ENCODE results near the gene NIN. TPM values are rescaled to one million over a fixed set of nuclear protein-coding genes. Genes with fewer than 3 reads are reported as not detected.

Gene NIN
- total and polyA plus RNA-seq, 2 of the 4 experiments (the other 2 are of a cell fraction): 15.2 to 98.4 TPM

DNA sequence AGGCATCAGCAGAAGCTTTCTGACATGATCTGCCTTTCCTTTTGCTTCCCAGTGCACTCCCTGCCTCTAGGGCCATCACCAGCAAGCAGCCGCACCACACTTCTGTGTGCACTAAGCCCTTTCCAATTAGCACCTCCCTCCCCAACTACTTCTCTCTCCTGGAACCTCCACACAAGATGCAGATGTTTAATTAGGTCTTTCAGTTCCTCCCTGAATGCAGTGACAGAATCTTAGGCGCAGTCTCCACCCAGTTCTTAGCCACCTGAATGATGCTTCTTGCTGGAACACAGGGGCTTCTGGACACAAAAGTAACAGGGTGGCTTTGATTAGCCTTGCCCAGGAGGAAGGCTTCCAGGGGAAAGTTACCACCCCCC lies 32.9 kb downstream of the NIN start:
- POLR2A ChIA-PET (ENCODE audit: unreplicated experiment): no interaction called here

More for the DNA sequence above, 32.9 kb downstream of the NIN start:
- Histone ChIP-seq H2BK5ac (ENCODE audit: low read depth, low read length, poor library complexity, severe bottlenecking) (no peak overlapping the region), H4K91ac (ENCODE audit: insufficient read depth, low read depth, low read length) (no peak overlapping the region), H3K4me3 (ENCODE audit: insufficient read depth, low read depth, low read length) (no peak overlapping the region), H2AK9ac (replicated peaks; ENCODE audit: low read depth, low read length, poor library complexity) (no peak overlapping the region), H3K79me1 (ENCODE audit: low read depth in 1 of 2, low read length in 2 of 2) (peaks cover 25 to 76% of the 10 kb centered on the region in 2 experiments), H3K23ac (ENCODE audit: low read depth, low read length) (no peak overlapping the region), H2AFZ (replicated peaks; ENCODE audit: low read length, poor library complexity) (no peak overlapping the region), H3K4ac (ENCODE audit: low read depth, low read length) (no peak overlapping the region), H2BK15ac (ENCODE audit: low read depth, low read length) (no peak overlapping the region), H2BK20ac (ENCODE audit: low read depth, low read length) (no peak overlapping the region), H3K56ac (ENCODE audit: extremely low read depth, insufficient read depth, low read length) (no peak overlapping the region), H4K8ac (ENCODE audit: low read depth in 2 of 2, low read length in 2 of 2) (no peak overlapping the region), H4K20me1 (ENCODE audit: insufficient read depth, low read length) (peaks cover 8% of the 10 kb centered on the region; the same call in 1 of the 2 replicates), H3K27me3 (ENCODE audit: control insufficient read depth, insufficient read depth, low read length) (no peaks in the 10 kb centered on the region), H3K9ac (ENCODE audit: low read depth, low read length) (no peak overlapping the region), H3K18ac (ENCODE audit: low read depth, low read length) (no peak overlapping the region), H3K4me1 (ENCODE audit: control insufficient read depth, insufficient read depth, low read length) (peaks cover 23% of the 10 kb centered on the region), H3K9me3 (ENCODE audit: control insufficient read depth, insufficient read depth, low read length) (no peaks in the 10 kb centered on the region), H3K14ac (replicated peaks; ENCODE audit: low read depth, low read length) (no peak overlapping the region), H3K4me2 (ENCODE audit: low read depth, low read length) (no peak overlapping the region), H3K9me1 (ENCODE audit: insufficient read depth, low read length) (peaks cover 14% of the 10 kb centered on the region), H4K5ac (ENCODE audit: low read depth, low read length) (no peak overlapping the region), H3K27ac (ENCODE audit: insufficient read depth, low read length) (no peak overlapping the region), H2AK5ac (ENCODE audit: low read depth, low read length) (peak overlapping the region; percentile 3; the same call in 1 of the 2 replicates), H3K36me3 (ENCODE audit: control insufficient read depth, insufficient read depth, low read length) (no peaks in the 10 kb centered on the region; the same call in 1 of the 2 replicates), H2BK120ac (ENCODE audit: low read depth, low read length) (no peak overlapping the region)
- no TSS peak for BruUV-seq (replicated peaks)
- no peak for ATAC-seq (ENCODE audit: low read depth)
- no CpG with 5 or more reads among the region's 2 CpGs for WGBS, 2 experiments (ENCODE audit: extremely low coverage in 2 of 2, insufficient read length in 1 of 2)
- dilution Hi-C loops (cut with HindIII; ENCODE audit: low sequenced_read_pairs, unreplicated experiment): no loop called here
- intact Hi-C loops (cut with micrococcal nuclease): no loop called here
- TF ChIP-seq, protein P1, sequence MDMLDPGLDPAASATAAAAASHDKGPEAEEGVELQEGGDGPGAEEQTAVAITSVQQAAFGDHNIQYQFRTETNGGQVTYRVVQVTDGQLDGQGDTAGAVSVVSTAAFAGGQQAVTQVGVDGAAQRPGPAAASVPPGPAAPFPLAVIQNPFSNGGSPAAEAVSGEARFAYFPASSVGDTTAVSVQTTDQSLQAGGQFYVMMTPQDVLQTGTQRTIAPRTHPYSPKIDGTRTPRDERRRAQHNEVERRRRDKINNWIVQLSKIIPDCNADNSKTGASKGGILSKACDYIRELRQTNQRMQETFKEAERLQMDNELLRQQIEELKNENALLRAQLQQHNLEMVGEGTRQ (IDR thresholded peaks at IDR 0.05; ENCODE audit: low read depth, low read length): no peak
- no peak for TF ChIP-seq NFE2L2 (IDR thresholded peaks at IDR 0.05; ENCODE audit: low read depth, low read length)
- TF ChIP-seq, protein P2, sequence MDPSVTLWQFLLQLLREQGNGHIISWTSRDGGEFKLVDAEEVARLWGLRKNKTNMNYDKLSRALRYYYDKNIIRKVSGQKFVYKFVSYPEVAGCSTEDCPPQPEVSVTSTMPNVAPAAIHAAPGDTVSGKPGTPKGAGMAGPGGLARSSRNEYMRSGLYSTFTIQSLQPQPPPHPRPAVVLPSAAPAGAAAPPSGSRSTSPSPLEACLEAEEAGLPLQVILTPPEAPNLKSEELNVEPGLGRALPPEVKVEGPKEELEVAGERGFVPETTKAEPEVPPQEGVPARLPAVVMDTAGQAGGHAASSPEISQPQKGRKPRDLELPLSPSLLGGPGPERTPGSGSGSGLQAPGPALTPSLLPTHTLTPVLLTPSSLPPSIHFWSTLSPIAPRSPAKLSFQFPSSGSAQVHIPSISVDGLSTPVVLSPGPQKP (IDR thresholded peaks at IDR 0.05; ENCODE audit: borderline replicate concordance, low read depth, low read length): no peak
- no peak for TF ChIP-seq MAFK (IDR thresholded peaks at IDR 0.05; ENCODE audit: low read depth, low read length)
- TF ChIP-seq, protein P3, sequence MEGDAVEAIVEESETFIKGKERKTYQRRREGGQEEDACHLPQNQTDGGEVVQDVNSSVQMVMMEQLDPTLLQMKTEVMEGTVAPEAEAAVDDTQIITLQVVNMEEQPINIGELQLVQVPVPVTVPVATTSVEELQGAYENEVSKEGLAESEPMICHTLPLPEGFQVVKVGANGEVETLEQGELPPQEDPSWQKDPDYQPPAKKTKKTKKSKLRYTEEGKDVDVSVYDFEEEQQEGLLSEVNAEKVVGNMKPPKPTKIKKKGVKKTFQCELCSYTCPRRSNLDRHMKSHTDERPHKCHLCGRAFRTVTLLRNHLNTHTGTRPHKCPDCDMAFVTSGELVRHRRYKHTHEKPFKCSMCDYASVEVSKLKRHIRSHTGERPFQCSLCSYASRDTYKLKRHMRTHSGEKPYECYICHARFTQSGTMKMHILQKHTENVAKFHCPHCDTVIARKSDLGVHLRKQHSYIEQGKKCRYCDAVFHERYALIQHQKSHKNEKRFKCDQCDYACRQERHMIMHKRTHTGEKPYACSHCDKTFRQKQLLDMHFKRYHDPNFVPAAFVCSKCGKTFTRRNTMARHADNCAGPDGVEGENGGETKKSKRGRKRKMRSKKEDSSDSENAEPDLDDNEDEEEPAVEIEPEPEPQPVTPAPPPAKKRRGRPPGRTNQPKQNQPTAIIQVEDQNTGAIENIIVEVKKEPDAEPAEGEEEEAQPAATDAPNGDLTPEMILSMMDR (conservative IDR thresholded peaks at IDR 0.05; ENCODE audit: low read depth, low read length): no peak
- no peak for TF ChIP-seq CEBPB (IDR thresholded peaks at IDR 0.05; ENCODE audit: low read depth, low read length)
- no peak for TF ChIP-seq SMC3 (IDR thresholded peaks at IDR 0.05; ENCODE audit: low read depth, low read length)
- TF ChIP-seq BHLHE40 (IDR thresholded peaks at IDR 0.05; ENCODE audit: low read depth, low read length): no peak
- TF ChIP-seq RFX5 (IDR thresholded peaks at IDR 0.05; ENCODE audit: low read depth, low read length): no peak
- TF ChIP-seq CHD1 (IDR thresholded peaks at IDR 0.05; ENCODE audit: low read depth, low read length): no peak
- TF ChIP-seq MAZ (IDR thresholded peaks at IDR 0.05; ENCODE audit: borderline replicate concordance, low read depth, low read length): no peak
- TF ChIP-seq FOS (IDR thresholded peaks at IDR 0.05; ENCODE audit: low read depth, low read length): no peak
- TF ChIP-seq POLR2A (IDR thresholded peaks at IDR 0.05; ENCODE audit: low read depth, low read length): no peak
- TF ChIP-seq RAD21 (IDR thresholded peaks at IDR 0.05; ENCODE audit: low read length): no peak
- no peak for TF ChIP-seq MXI1 (IDR thresholded peaks at IDR 0.05; ENCODE audit: borderline replicate concordance, low read depth, low read length)
- TF ChIP-seq RCOR1 (IDR thresholded peaks at IDR 0.05; ENCODE audit: insufficient replicate concordance, low read length): no peak
- in situ Hi-C loops (cut with MboI; ENCODE audit: low sequenced_read_pairs): loop anchor here (5.0 kb wide), 1 partner anchor 64 kb away; no protein-coding TSS in a partner anchor
- DNase-seq: no peak
- CTCF ChIA-PET: no interaction called here
